Inflammatory macrophage treated with lipopolysaccharide for 1 hour (primary cell): ENCODE measurements around the gene AJUBA.
"Not testable (repeated sequence)": the region's sequence is repeated elsewhere in the genome, so short reads cannot be mapped to it uniquely, and the experiment has no call there.

Experiments used
- DNase-seq, 2 donors: peaks; one replicate each; pipeline ENCODE4 v3.0.0-alpha.2; 2020 to 2022

Gene AJUBA

DNA sequence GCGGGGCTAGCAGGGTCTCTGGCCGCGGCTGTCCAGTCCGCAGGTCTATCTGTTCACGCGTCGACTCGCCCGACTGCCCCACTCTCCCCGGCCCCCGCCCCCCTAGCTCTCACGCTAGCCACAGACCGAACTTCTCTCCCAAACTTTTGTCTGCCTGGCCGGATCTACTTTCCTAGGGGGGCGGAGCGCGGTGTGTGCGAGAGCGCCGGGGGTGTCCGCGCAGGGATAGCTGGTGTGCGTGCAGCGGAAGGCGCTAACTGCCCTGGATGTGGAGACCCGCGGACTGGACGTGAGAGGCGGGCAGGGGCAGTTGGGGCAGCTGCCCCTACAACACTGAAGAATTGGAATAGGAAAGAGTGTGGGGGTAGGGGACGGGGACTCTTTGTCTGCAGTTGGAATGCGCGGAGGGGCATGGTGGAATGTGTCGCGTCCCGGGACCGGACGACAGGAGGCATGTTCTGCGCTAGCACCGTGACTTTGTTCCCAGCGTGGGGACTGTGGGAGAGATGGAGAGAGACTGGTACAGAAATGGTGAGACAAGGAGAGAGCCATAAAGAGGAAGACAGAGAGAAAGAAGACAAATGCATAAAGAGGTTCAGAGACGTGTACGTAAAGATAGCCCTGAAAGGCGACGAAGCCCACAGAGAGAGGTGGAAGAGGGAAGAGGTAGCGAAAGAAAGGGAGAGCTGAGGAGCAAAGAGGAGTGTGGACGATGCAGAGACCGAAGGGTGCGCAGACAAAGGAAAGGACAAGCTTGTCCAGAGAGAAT lies at the start of gene AJUBA:
TSS of gene AJUBA (minus strand) at position 75 of the 769 bp plus-strand sequence. CDS start 285 bp downstream, outside the sequence.
- DNase-seq, result peak; percentile 65 to 83

DNA sequence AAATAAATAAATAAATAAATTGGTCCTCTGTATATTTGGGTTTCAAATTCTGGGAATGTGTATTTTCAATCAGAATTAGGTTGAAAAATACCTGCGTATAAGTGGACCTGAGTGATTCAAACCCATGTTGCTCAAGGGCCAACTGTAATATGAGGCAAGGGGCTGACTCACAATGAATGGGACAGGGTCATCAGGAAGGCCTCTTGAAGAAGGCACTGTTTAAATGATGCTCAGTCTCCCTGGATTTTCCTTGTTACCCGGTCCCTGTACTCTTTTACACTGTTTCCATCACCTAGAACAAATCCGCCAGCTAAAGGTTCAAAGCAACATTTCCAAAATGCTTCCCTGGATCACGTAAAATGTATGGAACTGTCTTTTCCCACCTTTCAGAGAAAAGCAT lies 48.6 kb upstream of the AJUBA start:
- DNase-seq, result no peak

DNA sequence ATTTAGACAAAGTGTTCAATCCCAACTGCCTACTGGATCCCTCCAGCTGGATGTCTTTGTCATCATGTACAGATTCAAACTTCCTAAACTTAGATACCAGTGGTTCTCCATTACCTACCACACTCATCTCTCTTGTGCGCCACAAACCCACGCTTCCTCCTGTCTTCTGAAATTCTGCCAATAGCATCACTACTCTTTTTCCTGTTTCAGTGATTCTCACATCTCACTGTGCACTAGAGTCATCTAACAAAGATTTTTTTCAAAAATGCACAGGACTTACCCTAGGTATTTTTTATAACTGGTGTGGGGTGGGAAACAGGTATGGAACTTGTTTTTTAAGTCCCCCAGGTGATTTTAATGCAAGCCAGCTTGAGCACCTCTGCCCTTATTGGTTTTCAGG lies 46.4 kb upstream of the AJUBA start:
- no peak for DNase-seq

DNA sequence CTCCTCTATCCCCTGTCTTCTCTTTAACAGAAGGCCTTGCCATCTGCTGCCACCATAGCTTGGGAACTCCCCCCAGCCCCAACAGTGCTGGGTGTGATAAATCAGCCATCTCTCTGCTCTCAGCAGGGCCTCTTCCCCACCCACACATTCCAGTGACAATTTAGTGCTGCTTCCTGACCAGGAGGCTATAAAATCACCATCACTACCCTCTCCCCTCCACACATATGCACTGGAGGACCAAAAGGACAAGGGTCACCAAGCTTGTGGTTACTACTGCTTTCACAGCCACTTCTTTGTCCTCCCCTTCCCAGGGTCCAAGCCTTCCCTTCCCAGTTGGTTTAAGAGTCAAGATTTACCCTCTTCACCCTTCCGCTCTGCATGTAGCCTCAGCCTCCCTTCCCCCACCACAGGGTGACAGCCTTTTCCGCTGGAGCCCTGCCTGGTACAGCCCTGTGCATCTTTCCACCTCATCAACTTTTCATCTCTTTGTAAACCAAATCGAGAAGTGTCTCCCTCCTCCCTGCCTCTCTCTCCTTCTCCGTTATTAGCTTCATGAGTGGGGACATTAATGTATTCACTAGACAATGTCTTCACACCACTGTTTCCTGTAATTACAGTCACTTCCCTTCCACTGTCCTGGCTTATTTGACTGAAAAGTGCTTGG lies 42.9 kb upstream of the AJUBA start:
- DNase-seq, result no peak

DNA sequence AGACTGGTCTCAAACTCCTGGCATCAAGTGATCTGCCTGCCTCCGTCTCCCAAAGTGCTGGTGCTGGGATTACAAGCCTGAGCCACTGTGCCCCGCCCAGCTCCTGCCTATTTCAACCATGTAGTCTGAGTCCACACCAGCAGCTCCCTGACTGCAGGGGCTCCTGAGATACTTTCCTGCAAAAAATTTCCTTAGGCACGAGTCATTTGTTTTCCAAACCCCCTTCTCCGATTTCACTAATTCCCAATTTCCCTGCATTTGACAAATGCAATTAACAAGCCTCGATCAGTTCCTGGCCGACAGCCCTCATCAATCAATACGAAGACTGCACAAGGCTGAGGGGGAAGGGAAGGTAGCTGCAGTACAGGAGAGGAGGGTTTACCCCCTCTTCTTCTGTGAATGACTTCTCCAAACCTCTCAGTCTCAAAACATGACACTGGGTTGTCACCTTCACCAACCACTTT lies 42.3 kb upstream of the AJUBA start:
- no peak for DNase-seq

DNA sequence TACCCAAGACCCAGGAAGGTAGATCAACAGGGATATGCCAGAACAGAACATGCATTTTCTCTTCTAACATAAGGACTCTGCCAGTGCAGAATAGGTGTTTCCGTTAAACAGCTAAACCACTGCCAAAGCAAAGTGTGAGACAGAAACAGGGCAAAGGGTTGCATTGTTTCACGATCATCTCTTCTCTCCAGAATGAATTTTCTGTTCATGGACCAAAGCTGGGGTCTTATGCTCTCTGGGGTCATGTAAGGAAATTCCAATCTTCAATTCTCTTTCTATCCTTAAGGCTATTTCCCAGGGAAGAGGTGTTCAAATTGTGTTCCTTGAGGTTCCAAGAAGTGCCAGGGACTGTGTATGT lies 41.4 kb upstream of the AJUBA start:
- DNase-seq, result no peak

DNA sequence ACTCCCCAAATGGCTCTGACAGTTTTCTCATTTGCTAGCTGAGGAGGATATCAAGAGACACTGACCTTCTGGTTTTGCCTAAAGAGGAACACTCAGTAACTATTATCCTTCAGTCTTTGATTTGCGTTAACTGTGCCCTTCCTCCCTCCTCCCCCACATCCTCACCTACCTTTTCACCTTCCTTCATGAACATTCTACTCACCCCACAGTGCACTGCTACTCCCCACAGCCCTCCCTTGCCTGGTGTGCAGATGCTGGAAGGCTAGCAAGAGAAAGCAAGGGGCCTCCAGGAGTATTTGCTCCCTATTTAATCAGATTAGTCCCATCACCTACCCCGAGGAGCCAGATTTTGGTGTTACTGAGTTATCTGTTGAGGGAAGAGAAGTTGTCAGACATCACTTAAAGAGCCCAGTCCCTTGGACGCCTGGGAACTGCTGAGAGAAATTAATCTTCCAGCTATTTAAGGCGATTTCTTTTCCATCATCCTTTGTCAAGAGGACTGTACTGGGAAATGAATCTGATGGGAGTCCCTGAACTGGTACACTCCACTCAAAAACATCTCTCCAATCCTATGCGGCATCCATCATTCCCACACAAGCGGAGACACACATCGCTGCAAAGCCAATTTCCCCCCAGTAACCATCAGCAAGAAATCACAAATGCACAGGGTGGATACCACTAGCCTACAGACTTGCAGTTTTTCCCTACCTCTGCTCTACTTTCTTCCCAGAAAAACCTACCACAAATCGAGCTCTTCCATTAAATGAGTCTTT lies 40.9 kb upstream of the AJUBA start:
- no peak for DNase-seq

DNA sequence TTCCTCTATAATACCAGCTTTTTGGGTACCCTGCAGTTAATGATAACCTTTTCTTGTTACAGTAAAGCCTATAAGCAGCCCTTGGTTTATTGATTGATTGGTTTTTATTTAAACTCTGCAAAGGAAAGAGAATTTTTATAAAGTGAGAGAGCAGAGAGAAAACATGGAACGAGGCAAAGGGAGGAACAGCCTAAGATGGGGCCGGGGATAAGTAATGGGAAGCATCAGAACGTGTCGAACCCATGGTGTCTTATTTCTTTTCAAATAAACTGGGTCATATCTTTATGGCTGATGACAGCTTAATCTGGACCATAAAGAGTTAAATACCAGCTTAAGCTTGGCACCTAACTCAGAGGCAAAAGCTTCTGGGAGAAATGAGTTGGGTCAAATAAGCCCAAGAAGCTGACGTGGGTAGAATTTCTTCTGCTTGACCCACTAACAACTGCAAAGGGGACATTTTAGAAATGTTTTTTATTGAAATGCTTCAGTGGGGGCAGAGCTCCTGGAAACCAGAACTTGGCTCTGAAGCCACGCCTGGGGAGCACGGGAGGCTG lies 39.6 kb upstream of the AJUBA start:
- no peak for DNase-seq

DNA sequence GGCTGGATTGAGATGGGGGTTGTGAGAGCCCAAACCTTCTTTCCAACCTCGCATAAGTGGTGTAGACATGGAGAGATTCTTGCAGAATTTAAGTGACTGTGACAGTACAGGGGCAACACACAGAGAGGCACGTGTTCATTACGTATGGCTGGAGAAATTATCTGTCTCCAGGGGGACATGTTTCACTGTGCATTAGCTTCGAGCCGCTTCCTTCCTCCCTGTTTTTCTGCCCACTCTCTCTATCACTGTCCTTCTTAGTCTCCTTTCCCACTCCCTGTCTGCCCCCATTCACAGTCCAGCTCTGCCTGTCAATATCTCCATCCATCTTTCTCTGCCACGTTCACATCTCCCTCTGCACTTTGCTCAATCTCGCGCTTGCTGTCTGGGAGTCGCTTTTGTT lies 39.1 kb upstream of the AJUBA start:
- no peak for DNase-seq

DNA sequence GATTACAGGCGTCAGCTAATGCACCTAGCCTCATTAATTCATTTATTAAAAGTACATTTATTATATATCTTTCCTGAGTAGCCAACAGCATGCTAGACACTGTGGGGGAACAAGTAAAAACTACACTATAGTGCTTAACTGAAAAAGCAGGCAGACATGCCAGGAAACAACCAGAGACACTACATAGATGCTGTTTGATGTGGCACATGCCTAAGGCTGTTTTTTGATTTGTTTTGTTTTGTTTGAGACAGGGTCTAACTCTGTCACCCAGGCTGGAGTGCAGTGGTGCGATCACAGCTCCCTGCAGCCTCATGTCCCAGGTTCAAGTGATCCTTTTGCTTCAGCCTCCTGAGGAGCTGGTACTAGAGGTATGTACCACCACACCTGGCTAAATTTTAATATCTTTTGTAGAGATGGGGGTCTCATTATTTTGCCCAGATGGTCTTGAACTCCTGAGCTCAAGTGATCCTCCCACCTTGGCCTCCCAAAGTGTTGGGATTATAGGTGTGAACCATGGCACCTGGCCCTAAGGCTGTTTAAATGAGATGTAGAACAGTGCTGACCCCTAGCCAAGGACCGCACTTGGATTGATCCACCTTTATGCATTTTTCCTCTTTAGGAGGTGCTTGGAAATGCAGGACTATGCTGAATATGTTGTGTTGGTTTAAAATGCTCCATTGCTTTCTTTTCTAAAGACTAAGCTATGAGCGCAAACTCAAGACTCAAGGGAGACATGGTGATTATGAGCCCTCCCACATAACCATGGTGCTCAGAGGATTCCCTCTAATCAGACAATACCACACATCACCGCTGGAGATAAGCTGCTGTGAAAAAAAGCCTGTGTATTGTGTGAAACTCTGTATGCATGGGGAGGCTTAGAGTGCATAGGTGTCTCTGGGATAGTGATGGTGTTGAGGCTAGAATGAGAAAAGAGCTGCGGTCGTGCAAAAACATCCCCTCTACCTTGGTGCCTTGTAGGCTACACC lies 38.1 kb upstream of the AJUBA start:
- no peak for DNase-seq

DNA sequence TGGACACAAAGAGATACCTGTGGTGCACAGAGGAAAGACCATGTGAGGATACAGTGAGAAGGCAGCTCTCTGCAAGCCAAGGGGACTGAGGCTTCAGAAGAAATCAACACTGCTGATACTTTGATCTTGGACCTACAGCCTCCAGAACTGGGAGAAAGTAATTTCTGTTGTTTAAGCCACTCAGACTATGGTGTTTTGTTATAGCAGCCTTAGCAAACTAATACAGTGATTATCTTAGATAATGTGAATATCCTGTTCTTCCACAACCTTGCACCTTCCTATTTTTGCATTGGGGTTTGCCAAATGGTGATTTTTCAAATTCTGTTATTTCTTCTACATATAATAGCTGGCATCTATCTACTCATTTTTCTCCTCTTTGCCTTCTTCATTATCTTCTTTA lies 35.8 kb upstream of the AJUBA start:
- no peak for DNase-seq

DNA sequence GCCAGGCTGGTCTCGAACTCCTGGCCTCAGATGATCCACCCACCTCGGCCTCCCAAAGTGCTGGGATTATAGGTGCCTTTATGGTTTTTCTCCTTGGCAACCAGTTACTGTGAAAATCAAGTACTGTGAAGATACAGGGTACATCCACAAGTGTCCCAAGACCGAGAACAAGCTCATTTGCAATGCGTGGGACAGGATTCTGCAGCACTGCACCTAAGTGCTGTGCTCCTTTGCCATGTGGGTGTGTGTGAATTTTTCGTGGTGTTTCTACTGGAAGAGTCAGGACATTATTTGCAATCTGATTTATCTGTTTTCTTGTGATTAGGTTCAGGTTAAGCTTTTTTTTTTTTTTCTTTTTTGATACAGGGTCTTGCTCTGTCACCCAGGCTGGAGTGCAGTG lies 34.7 kb upstream of the AJUBA start:
- DNase-seq, result no peak

DNA sequence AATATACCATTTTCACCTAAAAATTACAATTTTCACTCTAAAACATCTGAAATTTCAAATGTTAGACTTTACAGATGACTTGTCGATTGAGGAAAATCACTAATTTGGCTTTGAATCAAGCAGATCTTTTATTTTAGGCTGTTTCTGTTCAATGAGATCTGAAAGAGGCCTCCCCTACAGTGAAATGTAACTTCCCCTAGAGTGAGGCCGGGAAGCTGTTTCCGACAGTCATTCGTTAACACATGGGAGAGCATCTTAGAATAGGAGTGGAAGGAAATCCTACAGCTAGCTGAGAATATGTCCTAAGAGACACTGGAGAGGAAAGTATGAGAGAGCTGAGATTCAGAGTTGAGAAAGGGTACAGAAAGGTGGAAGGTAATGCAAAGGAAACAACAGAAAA lies 33.3 kb upstream of the AJUBA start:
- DNase-seq, result no peak

DNA sequence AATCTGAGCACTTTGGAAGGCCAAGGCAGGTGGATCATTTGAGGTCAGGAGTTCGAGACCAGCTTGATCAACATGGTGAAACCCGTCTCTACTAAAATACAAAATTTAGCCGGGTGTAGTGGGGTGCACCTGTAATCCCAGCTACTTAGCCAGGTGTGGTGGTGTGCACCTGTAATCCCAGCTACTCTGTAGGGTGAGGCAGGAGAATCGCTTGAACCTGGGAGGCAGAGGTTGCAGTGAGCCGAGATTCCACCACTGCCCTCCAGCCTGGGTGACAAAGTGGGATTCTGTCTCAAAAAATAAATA lies 31.4 kb upstream of the AJUBA start:
- DNase-seq, result not testable (repeated sequence)

DNA sequence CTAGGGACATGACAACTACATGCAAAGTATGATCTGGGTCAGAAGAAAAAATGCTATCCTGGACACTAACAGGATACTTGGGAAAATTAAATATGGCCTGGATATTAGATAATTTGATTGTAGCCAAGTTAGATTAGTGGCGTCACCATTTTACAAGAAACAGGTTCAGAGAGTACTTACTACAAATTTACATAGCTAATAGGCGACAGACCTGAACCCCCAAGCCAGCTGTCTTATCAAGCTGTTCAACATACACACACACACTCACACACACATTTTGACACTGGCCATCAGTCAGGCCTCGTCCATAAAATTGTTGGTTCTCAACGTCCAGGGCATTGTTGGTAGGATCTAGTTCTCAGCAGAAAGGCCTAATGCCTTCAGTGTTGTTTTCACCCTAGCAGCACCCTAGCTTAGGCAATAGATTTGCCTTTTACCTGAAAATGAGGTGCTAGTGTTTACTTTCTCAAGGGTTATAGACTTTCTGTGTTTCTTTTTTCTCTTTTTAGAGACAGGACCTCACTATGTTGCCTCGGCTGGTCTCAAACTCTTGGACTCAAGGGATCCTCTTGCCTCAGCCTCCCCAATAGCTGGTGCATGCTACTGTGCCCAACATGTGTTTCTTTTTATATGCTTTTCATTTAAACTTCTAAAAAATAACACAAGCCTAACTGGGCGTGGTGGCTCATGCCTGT lies 30.9 kb upstream of the AJUBA start:
- DNase-seq, result no peak

DNA sequence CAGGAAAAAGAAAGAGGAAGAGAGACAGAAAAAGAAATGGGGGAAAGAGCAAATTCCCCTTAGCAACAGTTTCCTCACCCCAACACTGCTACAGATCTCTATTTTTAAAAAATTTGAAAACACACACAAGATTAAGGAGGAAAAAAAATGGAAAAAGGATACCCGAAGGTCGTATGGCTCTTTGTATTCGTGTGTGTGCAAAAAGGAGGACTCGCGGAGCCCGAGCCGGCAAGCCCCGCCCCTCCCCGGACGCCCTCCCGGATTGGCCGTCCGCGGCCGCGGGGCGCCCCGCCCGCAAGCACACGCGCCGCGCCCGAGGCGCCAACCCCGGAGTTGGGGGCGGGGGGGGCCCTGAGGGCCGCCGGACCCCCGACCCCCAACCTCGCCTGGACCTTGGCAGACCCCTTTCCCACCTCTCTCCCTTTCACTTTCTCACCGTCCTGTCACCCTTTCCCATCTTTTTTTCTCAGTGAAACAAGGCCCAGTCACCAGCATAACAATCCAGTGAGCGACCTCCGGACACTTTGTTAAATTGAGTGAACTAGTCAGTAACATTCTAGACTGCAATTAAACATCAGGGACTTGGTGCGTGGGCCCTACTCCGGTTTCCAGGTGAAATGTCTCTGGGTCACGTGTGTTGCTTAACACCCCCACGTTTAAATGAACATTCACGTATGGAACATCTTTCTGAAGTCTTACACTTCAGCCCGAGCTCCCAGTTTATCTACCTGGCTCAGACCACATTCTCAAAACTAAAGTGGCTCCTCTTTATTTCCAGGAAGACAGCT lies 27.8 kb upstream of the AJUBA start, which contains the start of gene C14orf93:
TSS of gene C14orf93 (minus strand) at position 205 of the 788 bp plus-strand sequence. CDS start 11,120 bp downstream, outside the sequence.
- DNase-seq, result peak; percentile 53 to 66

DNA sequence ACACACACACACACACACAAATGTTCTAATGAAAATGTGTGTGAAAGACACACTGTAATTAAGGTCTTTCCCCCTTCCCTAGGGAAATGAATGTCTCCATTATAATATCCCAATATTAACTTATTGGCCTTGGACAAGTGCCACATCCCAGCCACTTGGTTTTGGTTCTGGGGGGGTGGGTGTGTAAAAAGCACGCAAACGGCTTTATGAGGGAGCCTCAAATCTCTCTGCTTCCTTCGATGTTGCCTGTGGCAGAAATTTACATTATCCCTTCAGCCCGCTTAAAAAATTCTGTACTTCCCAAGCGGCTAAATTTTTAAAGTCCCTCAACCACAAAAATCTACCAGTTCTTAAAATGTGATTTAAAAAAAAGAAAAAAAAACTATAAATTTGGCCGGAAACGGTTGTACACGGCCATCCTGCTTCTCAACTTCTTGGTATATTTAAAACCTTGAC lies 27.2 kb upstream of the AJUBA start:
- no peak for DNase-seq

DNA sequence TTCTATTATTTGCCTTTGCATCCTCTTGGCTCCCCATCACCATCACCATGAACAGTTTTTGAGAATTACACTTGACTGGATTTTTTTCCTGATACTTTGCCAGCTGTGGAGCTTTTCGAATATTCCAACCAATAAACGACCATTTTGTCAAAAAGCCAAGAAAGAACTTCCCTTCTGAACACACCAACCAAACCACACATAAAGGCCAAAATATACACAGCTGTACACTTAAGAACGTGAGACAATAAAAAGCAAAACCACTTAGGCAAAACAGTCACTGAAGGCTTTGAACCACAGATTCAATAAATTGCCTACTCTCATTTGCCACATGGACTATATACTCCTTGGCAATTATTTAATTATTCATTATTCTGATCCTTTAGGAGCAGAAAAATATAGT lies 26.5 kb upstream of the AJUBA start:
- no peak for DNase-seq

DNA sequence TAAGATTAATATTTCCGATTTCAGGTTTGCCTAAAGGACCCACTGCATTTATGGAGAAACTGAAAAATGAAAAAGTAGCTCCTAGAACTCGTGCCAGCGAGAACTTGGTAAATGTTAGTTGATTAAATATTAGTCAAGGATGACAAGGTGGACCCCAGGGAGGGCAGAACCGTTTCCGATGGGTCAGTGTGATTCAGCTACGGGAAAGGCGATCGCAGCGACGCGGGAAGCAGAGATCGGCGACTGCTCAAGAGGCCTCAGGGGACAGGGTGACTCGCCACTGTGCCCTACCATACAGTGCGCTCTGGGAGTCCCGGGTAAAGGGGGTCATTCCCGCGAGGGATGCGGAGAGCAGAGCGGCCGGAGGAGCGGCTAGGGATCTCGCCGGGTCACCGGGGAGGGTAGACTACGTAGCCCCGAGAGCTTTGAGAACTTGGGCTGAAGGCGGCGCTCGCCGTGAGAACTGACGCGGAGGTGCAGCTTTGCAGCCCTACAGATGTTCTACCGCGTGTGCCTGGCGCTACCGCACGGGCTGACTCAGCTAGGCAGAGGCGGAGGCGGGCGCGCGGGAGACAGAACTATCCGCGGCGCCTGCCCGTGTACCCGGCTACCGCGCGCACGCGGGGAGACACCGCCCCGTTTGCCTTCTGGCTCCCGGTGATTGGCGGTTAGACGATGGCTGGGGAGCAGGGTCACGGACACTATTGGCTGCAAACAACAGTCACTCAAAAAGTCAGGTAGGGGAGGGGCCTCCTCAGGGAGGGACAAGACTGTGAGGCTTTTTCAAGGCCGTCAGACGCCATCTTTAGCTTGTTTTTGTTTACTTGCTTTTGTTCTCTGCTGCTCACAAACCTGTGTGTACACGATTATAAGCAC lies 24.4 kb upstream of the AJUBA start:
- DNase-seq, result peak; percentile 95 to 98

DNA sequence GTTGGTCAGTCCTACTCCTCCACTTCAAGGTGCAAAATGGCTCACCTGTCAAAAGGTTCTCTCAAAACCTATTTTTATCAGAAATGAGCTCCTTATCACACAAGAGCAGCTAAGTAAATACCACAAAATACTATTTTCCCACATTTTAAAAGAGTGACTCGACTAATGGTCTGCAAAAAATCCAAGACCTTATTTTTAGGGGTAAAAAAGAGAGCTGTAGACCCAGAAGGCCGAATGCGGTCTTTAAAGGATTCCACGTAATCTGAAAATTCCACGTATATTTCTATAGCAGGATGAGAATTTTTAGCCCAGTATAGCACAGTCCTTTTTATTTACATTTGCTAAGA lies 23.8 kb upstream of the AJUBA start:
- no peak for DNase-seq
